Stomach smooth muscle (tissue), 2 donors: ENCODE measurements around the gene GMCL1.
A peak's percentile ranks its signal among the peaks of the same experiment; 100 is the strongest.
"Not testable (repeated sequence)": the region's sequence is repeated elsewhere in the genome, so short reads cannot be mapped to it uniquely, and the experiment has no call there.

ENCODE experiments used
- H3K27ac ChIP-seq: one replicate; pipeline ENCODE4 v1.7.0; 2013; ENCODE audit warnings: mild to moderate bottlenecking, low read length, inconsistent platforms
- H3K27me3 ChIP-seq, 2 donors: one replicate each; pipeline ENCODE4 v1.7.0; 2013; ENCODE audit warnings: low read length in 2 of 2; ENCODE audit not compliant: insufficient read depth in 2 of 2, control insufficient read depth in 1 of 2
- H3K36me3 ChIP-seq, 2 donors: one replicate each; pipeline ENCODE4 v1.7.0; 2013; ENCODE audit warnings: low read length in 2 of 2; ENCODE audit not compliant: control insufficient read depth in 2 of 2, insufficient read depth in 2 of 2
- H3K4me1 ChIP-seq: one replicate; pipeline ENCODE4 v1.7.0; 2013; ENCODE audit warnings: low read length; ENCODE audit not compliant: control insufficient read depth, insufficient read depth
- H3K4me3 ChIP-seq, 2 donors: one replicate each; pipeline ENCODE4 v1.7.0; 2013; ENCODE audit warnings: low read length in 2 of 2
- H3K9ac ChIP-seq, 2 donors: one replicate each; pipeline ENCODE4 v1.7.0; 2013; ENCODE audit warnings: low read length in 2 of 2, mild to moderate bottlenecking in 1 of 2
- H3K9me3 ChIP-seq, 2 donors: one replicate each; pipeline ENCODE4 v1.7.0; 2013; ENCODE audit warnings: low read length in 2 of 2; ENCODE audit not compliant: control insufficient read depth in 2 of 2
- donor health status: healthy.
- donor health status: Pancreatic carcinoma.

Gene GMCL1

GRCh38 chr2:69848186-69848790 is 18.8 kb downstream of the GMCL1 start:
- Histone ChIP-seq H3K36me3 (peaks cover 6 to 13% of the 10 kb centered on the region in 2 donors), H3K9me3 (no peaks in the 10 kb centered on the region), H3K9ac (no peak overlapping the region), H3K27me3 (no peaks in the 10 kb centered on the region), H3K4me3 (no peak overlapping the region), H3K4me1 (no peaks in the 10 kb centered on the region), H3K27ac (no peak overlapping the region)

- H3K9me3 ChIP-seq = no peaks in the 10 kb centered on the region
- no peaks in the 10 kb centered on the region for H3K4me1 ChIP-seq
- no peaks in the 10 kb centered on the region for H3K36me3 ChIP-seq
- no peak overlapping the region for H3K9ac ChIP-seq
- H3K27me3 ChIP-seq = no peaks in the 10 kb centered on the region
- no peak overlapping the region for H3K4me3 ChIP-seq
- H3K27ac ChIP-seq = no peak overlapping the region
These were observed 28.8 kb downstream of the GMCL1 start for GRCh38 chr2:69858261-69858660.

GRCh38 chr2:69863298-69863697 is 33.8 kb downstream of the GMCL1 start:
- no peaks in the 10 kb centered on the region for H3K9me3 ChIP-seq
- H3K36me3 ChIP-seq = peaks cover 18 to 24% of the 10 kb centered on the region in 2 donors
- no peaks in the 10 kb centered on the region for H3K4me1 ChIP-seq
- H3K4me3 ChIP-seq = no peak overlapping the region
- H3K27ac ChIP-seq = no peak overlapping the region
- H3K27me3 ChIP-seq = no peaks in the 10 kb centered on the region
- no peak overlapping the region for H3K9ac ChIP-seq

DNA sequence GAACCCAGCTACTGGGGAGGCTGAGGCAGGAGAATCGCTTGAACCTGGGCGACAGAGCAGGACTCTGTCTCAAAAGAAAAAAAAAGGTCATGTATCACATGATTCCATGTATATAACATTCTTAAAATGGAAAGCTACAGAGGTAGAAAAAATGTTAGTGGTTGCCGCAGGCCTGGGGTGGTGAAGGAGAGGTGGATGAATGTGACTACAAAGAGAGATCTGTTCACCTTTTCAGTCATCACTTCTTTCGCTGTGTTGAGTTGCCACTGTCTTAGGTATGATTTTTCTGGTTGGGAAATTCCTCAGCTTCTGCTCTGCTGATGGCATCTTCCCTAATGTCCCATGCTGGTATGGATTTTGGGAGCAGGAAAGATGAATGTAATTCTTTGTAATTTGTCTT is 59.0 kb downstream of the GMCL1 start:
- no peak overlapping the region for H3K4me3 ChIP-seq
- H3K36me3 ChIP-seq = no peaks in the 10 kb centered on the region
- no peaks in the 10 kb centered on the region for H3K27me3 ChIP-seq
- no peaks in the 10 kb centered on the region for H3K9me3 ChIP-seq
- H3K4me1 ChIP-seq = no peaks in the 10 kb centered on the region
- H3K27ac ChIP-seq = no peak overlapping the region
- H3K9ac ChIP-seq = no peak overlapping the region

DNA sequence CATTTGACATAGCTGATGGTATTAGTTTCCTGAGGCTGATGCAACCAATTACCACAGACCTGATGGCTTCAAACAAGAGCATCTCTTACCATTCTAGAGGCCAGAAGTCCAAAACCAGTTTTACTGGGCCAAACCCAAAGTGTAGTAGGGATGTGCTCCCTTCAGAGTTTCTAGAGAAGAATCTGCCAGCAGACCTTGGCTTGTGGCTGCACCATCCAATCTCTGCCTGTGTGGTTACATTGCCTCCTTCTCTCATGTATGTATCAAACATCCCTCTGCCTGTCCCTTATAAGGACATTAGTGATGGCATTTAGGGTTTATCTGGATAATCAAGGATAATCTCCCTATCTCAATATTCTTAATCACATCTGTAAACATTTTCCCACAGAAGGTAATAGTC is 59.8 kb downstream of the GMCL1 start:
- H3K27me3 ChIP-seq = no peaks in the 10 kb centered on the region
- H3K27ac ChIP-seq = no peak overlapping the region
- no peaks in the 10 kb centered on the region for H3K36me3 ChIP-seq
- H3K4me3 ChIP-seq = no peak overlapping the region
- peaks cover under 1% of the 10 kb centered on the region for H3K4me1 ChIP-seq
- H3K9me3 ChIP-seq = no peaks in the 10 kb centered on the region
- no peak overlapping the region for H3K9ac ChIP-seq

GRCh38 chr2:69890881-69891280 is 61.4 kb downstream of the GMCL1 start:
- Histone ChIP-seq H3K4me1 (peaks cover 10% of the 10 kb centered on the region), H3K9me3 (no peaks in the 10 kb centered on the region), H3K4me3 (no peak overlapping the region), H3K9ac (no peak overlapping the region), H3K27me3 (no peaks in the 10 kb centered on the region), H3K27ac (no peak overlapping the region), H3K36me3 (peaks cover 0 to 2% of the 10 kb centered on the region in 2 donors)

DNA sequence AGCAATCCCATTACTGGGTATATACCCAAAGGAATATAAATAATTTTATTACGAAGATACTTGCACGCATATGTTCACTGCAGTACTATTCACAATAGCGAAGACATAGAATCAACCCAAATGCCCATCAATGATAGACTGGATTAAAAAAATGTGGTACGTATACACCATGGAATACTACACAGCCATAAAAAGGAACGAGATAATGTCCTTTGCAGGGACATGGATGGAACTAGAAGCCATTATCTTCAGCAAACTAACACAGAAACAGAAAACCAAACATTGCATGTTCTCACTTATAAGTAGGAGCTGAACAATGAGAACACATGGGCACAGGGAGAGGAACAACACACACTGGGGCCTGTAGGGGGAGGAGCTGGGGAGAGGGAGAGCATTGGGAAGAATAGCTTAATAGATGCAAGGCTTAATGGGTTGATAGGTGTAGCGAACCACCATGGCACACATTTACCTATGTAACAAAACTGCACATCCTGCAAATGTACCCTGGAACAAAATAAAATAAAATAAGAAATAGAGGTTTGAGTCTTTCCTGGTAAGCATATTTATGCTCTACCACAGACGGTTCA is 63.5 kb downstream of the GMCL1 start:
- peaks cover 13% of the 10 kb centered on the region for H3K4me1 ChIP-seq
- not testable (repeated sequence) for H3K9ac ChIP-seq, H3K27me3 ChIP-seq, H3K9me3 ChIP-seq, H3K27ac ChIP-seq
- H3K4me3 ChIP-seq = peak overlapping the region in 1 of 2 donors; percentile 92
- H3K36me3 ChIP-seq = peaks cover 8 to 16% of the 10 kb centered on the region in 2 donors

DNA sequence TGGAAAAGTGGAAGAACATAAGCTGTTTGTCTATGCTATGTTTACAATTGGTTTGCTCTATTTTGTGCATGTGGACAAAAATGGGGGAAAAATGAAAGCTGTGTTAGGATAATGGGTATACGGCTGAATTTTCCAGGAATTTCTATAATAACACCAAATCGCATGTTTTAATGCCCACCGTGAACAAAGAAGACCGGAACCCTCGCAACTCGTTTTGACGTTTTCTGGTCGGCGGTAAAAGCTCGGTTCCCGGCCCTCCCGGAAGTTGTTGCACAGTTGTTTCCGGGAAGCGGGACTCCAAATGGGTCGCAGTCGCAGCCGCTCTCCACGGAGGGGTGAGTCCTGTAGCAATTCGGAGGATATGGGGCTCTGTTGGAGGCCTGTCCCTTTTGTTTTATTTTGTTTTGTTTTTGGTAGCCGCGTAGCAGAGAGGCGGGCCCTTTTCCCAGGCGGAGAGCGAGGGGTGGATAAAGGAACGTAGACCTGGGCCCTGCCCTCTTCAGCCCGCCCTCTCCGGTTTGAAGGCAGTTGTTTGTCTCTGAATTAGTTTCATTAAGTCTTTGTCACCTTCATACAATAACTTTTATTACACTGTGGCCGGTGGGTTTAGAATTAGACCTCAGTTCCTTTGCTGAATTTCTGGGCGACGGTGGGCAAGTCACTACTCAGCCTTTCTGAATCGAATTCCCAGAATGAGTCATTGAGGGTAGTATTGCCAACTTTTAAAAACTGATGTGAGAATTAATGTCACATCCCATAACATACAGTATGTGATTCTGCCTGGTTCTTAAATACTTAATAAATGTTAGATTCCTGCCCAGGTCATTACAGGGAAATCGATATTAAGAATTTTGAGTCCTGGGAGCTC is 64.5 kb downstream of the GMCL1 start, which contains the start of gene SNRNP27:
Gene SNRNP27, plus strand, starts transcription at position 273 of the 868 bp plus-strand sequence. Its CDS starts 29 bp downstream, at position 302.
- Histone ChIP-seq H3K4me1 (peaks cover 13% of the 10 kb centered on the region), H3K4me3 (peak within 1 kb of the TSS; percentile 79 to 92), H3K27ac (peak within 1 kb of the TSS; percentile 76), H3K36me3 (peaks cover 13 to 22% of the 10 kb centered on the region in 2 donors), H3K9me3 (no peaks in the 10 kb centered on the region), H3K27me3 (no peaks in the 10 kb centered on the region), H3K9ac (peak within 1 kb of the TSS; percentile 83 to 98)

DNA sequence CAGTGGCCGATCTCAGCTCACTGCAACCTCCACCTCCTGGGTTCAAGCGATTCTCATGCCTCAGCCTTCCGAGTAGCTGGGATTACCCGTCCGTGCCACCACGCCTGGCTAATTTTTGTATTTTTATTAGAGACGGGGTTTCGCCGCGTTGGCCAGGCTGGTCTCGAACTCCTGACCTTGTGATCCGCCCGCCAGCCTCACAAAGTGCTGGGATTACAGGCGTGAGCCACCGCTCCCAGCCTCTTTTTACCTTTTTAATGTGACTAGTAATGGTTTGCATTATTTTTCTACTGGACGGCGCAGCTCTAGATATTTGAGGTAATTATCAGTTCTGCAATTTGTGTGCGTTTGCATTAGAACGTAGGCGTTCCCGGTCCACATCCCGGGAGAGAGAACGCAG is 65.3 kb downstream of the GMCL1 start:
- Histone ChIP-seq H3K4me1 (peaks cover 13% of the 10 kb centered on the region), H3K9ac (peak overlapping the region; percentile 83 to 98), H3K4me3 (peak overlapping the region; percentile 79 to 92), H3K36me3 (peaks cover 16 to 22% of the 10 kb centered on the region in 2 donors)
- H3K27ac ChIP-seq, H3K9me3 ChIP-seq, H3K27me3 ChIP-seq: not testable (repeated sequence)

DNA sequence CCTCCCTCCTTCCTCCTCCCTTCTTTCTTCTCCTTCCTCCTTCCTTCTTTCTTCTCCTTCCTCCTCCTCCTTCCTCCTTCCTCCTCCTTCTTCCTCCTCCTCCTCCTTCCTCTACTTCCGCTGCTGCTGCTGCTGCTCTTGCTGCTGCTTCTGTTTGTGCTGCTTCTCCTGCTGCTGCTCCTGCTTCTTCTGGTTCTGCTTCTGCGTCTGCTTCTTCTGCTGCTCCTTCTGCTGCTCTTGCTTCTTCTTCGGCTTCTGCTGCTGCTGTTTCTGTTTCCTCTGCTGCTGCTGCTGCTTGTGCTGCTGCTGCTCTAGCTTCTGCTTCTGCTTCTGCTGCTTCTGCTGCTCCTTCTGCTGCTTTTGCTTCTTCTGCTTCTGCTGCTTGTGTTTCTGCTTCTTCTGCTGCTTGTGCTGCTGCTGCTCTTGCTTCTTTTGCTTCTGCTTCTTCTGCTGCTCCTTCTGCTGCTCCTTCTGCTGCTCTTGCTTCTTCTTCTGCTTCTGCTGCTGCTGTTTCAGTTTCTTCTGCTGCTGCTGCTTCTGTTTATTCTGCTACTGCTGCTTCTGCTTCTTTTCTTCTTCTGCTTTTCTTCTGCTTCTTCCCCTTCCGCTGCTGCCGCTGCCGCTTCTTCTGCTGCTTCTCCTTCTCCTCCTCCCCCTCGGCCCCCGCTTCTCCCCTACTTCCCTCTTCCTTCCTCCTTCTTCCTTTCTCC is 72.9 kb downstream of the GMCL1 start:
- H3K4me3 ChIP-seq = no peak overlapping the region
- no peak overlapping the region for H3K27ac ChIP-seq
- H3K4me1 ChIP-seq = peaks cover 6% of the 10 kb centered on the region

More for the DNA sequence above, 72.9 kb downstream of the GMCL1 start:
- H3K36me3 ChIP-seq = peaks cover 26 to 30% of the 10 kb centered on the region in 2 donors
- H3K9me3 ChIP-seq = no peaks in the 10 kb centered on the region
- H3K9ac ChIP-seq = no peak overlapping the region
- H3K27me3 ChIP-seq = no peaks in the 10 kb centered on the region
